Pancreas (tissue), 10 donors: ENCODE data around the gene MAML3. TPM values are rescaled to one million over a fixed set of nuclear protein-coding genes. Genes with fewer than 3 reads are reported as not detected.

Experiments
- ATAC-seq, 4 donors: fragments of 200-7000 bp; cut with Tn5 transposase; one replicate each; pipeline versions ENCODE4 v1.8.0 to v1.9.1; 2020; ENCODE audit warnings: mild to moderate bottlenecking in 4 of 4, moderate library complexity in 4 of 4
- DNase-seq, 6 donors: peaks; one replicate each; pipeline ENCODE4 v3.0.0-alpha.2; 2020
- FAIRE-seq: peaks from 2 replicates; lab custom pipeline; 2012; peaks lifted over from hg19 to GRCh38; lab: Jason Lieb, UNC
- H3K27ac ChIP-seq, 4 donors: fragments of 200-600 bp; sonication (generic); 1 replicate in 3 of 4; 2 replicates in 1 of 4; pipeline versions ENCODE4 v1.5.0 to v1.8.0; 2020
- H3K27me3 ChIP-seq, 4 donors: fragments of 200-600 bp; one replicate each; pipeline ENCODE4 v1.8.0; 2021
- H3K36me3 ChIP-seq, 3 donors: fragments of 200-600 bp; sonication (generic) in 1 of 3; one replicate each; pipeline versions ENCODE4 v1.5.0 to v1.8.0; 2020 to 2021
- H3K4me1 ChIP-seq, 3 donors: fragments of 200-600 bp; one replicate each; pipeline ENCODE4 v1.8.0; 2021
- H3K4me3 ChIP-seq, 4 donors: fragments of 200-600 bp; sonication (generic) in 2 of 4; one replicate each; pipeline versions ENCODE4 v1.5.0 to v1.8.0; 2020 to 2021
- H3K9me3 ChIP-seq, 4 donors: fragments of 200-600 bp; one replicate each; pipeline ENCODE4 v1.8.0; 2021
- CTCF ChIP-seq, 4 donors: fragments of 200-600 bp; sonication (generic) in 3 of 4; IDR thresholded peaks; one replicate each; pipeline versions ENCODE4 v1.5.0 to v1.8.0; 2021; ENCODE audit warnings: antibody characterized with exemption in 4 of 4
- WGBS, 2 donors: extraction: QIAGEN DNeasy Blood & Tissue Kit; methylation state at CpG; one replicate each; pipeline ENCODE4 v1.1.7; 2013; 5-methylcytosine and 5-hydroxymethylcytosine counted together
- intact Hi-C, 3 donors: fragments of 100-400 bp; cut with DNase I; formaldehyde crosslinking; loops; one replicate each; pipeline versions ENCODE4 v1.11.1 to v1.14.2; 2022
- polyA plus RNA-seq, 2 donors: library from polyadenylated mRNA; stranded (reverse); fragments of 200-250 nt; gene quantifications; one replicate each; pipeline ENCODE4 v1.2.3, GENCODE V29; 2013
- total RNA-seq, 6 donors: library from RNA; stranded (reverse); fragmentation: NEBNext Ultra II Directional in 4 of 6; extraction: Animal tissue kit (Norgen Biotek cat#: 25700) in 4 of 6; gene quantifications; one replicate each; pipeline versions ENCODE4 v1.2.1 to v1.2.4, GENCODE V29; 2021 to 2023
- donor health status: healthy with polysubstance abuse.
- donor health status: DM: no; HTN: no; CAD: no; lungs with moderate emphysema.
- donor health status: DM: no; HTN: no; CAD: no.
- donor health status: control.
- donor health status: control.
- donor health status: Bipolar disorder and iron deficiency.
- donor health status: DM: yes; HTN: yes; CAD: no.
- donor health status: DM: no; HTN: no; CAD: no.
- donor health status: DM: no; HTN: no; CAD: no.
- donor health status: DM: yes; HTN: yes; CAD: no.

Gene MAML3
- total and polyA plus RNA-seq, 8 donors, result 3.8 to 8.9 (median 5.9) TPM

GRCh38 chr4:140052050-140052449 is 101.9 kb downstream of the MAML3 start:
- ATAC-seq (peak in 2 of 4 donors; percentile 51 to 56), DNase-seq (peak in 4 of 6 donors; percentile 26 to 61 (median 44)), FAIRE-seq (no peak)
- Histone ChIP-seq H3K27me3 (no peaks in the 10 kb centered on the region), H3K9me3 (no peaks in the 10 kb centered on the region), H3K4me3 (no peak overlapping the region), H3K4me1 (peaks cover 0 to 7% (median 4%) of the 10 kb centered on the region in 3 donors), H3K27ac (no peak overlapping the region), H3K36me3 (no peaks in the 10 kb centered on the region)
- WGBS, 2 donors, result 44 to 54% methylated on average over 3 of the region's 3 CpGs
- intact Hi-C loops, result no loop called here
- TF ChIP-seq CTCF (IDR thresholded peaks at IDR 0.05), result peak in 3 of 4 donors; percentile 28 to 31 (median 30)

- no peak for TF ChIP-seq CTCF (IDR thresholded peaks at IDR 0.05)
- peak in 3 of 4 donors; percentile 18 to 51 (median 44) for ATAC-seq
- Histone ChIP-seq H3K27me3 (no peaks in the 10 kb centered on the region), H3K36me3 (no peaks in the 10 kb centered on the region), H3K4me1 (peaks cover 0 to 7% (median 4%) of the 10 kb centered on the region in 3 donors), H3K9me3 (peaks cover 0 to 2% (median 0%) of the 10 kb centered on the region in 4 donors), H3K4me3 (peak overlapping the region in 1 of 4 donors; percentile 30), H3K27ac (peak overlapping the region in 2 of 4 donors; percentile 44 to 71)
- intact Hi-C loops, result loop anchor here in 1 of 3 donors (10.0 kb wide), 1 partner anchor 95 kb away; no protein-coding TSS in a partner anchor
- DNase-seq, result no peak
- 80 to 87% methylated on average over 8 of the region's 8 CpGs for WGBS, 2 donors
- no peak for FAIRE-seq
Observed at GRCh38 chr4:140049849-140050637, 103.9 kb downstream of the MAML3 start.

- DNase-seq (peak in 5 of 6 donors; percentile 34 to 59 (median 38)), FAIRE-seq (no peak), ATAC-seq (peak; percentile 84 to 94 (median 90))
- Histone ChIP-seq H3K9me3 (peaks cover 0 to 2% (median 0%) of the 10 kb centered on the region in 4 donors), H3K4me1 (peaks cover 0 to 7% (median 4%) of the 10 kb centered on the region in 3 donors), H3K27ac (peak overlapping the region; percentile 7 to 71 (median 52)), H3K4me3 (peak overlapping the region in 2 of 4 donors; percentile 12 to 30), H3K27me3 (no peaks in the 10 kb centered on the region), H3K36me3 (no peaks in the 10 kb centered on the region)
- 10 to 13% methylated on average over 11 to 13 of the region's 13 CpGs for WGBS, 2 donors
- TF ChIP-seq CTCF (IDR thresholded peaks at IDR 0.05), result no peak
- intact Hi-C loops, result loop anchor here in 1 of 3 donors (10.0 kb wide), 1 partner anchor 96 kb away; no protein-coding TSS in a partner anchor
Observed at GRCh38 chr4:140049024-140049848, 104.7 kb downstream of the MAML3 start.

- H3K27ac ChIP-seq, result peak overlapping the region; percentile 7 to 71 (median 52)
- intact Hi-C loops, result loop anchor here in 1 of 3 donors (10.0 kb wide), 1 partner anchor 96 kb away; no protein-coding TSS in a partner anchor
- peaks cover 0 to 2% (median 0%) of the 10 kb centered on the region in 4 donors for H3K9me3 ChIP-seq
- FAIRE-seq, result no peak
- no peaks in the 10 kb centered on the region for H3K27me3 ChIP-seq
- 17 to 22% methylated on average over 4 of the region's 4 CpGs for WGBS, 2 donors
- DNase-seq, result no peak
- ATAC-seq, result peak in 2 of 4 donors; percentile 14 to 18
- peaks cover 0 to 7% (median 4%) of the 10 kb centered on the region in 3 donors for H3K4me1 ChIP-seq
- no peak for TF ChIP-seq CTCF (IDR thresholded peaks at IDR 0.05)
- peak overlapping the region in 2 of 4 donors; percentile 12 to 30 for H3K4me3 ChIP-seq
- H3K36me3 ChIP-seq, result no peaks in the 10 kb centered on the region
Observed at GRCh38 chr4:140048419-140048995, 105.5 kb downstream of the MAML3 start.
